T-helper 1 cell (primary cell): ENCODE results near the gene GALNTL6.

ENCODE experiments used
- DNase-seq, 5 donors: peaks; one replicate each; pipeline ENCODE4 v3.0.0-alpha.2; 2012 to 2020

GALNTL6 gene

GRCh38 chr4:172584816-172585215 is 771.6 kb downstream of the GALNTL6 start:
- no peak for DNase-seq

GRCh38 chr4:172596206-172596605 is 783.0 kb downstream of the GALNTL6 start:
- no peak for DNase-seq

- no peak for DNase-seq
These were observed 786.4 kb downstream of the GALNTL6 start for GRCh38 chr4:172599554-172599953.

- DNase-seq, result no peak
These were observed 788.0 kb downstream of the GALNTL6 start for GRCh38 chr4:172601195-172601594.

- no peak for DNase-seq
These were observed 806.0 kb downstream of the GALNTL6 start for GRCh38 chr4:172619218-172619617.

GRCh38 chr4:172619798-172620197 is 806.6 kb downstream of the GALNTL6 start:
- no peak for DNase-seq

- no peak for DNase-seq
These were observed 815.1 kb downstream of the GALNTL6 start for GRCh38 chr4:172628263-172628662.

GRCh38 chr4:172630280-172630679 is 817.1 kb downstream of the GALNTL6 start:
- no peak for DNase-seq

- no peak for DNase-seq
These were observed 818.6 kb downstream of the GALNTL6 start for GRCh38 chr4:172631832-172632231.

- DNase-seq, result no peak
These were observed 835.3 kb downstream of the GALNTL6 start for GRCh38 chr4:172648471-172648870.

- DNase-seq, result no peak
These were observed 835.9 kb downstream of the GALNTL6 start for GRCh38 chr4:172649143-172649542.

GRCh38 chr4:172650758-172651530 is 837.7 kb downstream of the GALNTL6 start:
- DNase-seq, result no peak

GRCh38 chr4:172651961-172652360 is 838.8 kb downstream of the GALNTL6 start:
- no peak for DNase-seq

GRCh38 chr4:172652369-172652768 is 839.2 kb downstream of the GALNTL6 start:
- DNase-seq, result no peak

GRCh38 chr4:172653676-172654075 is 840.5 kb downstream of the GALNTL6 start:
- DNase-seq, result no peak

- no peak for DNase-seq
These were observed 841.3 kb downstream of the GALNTL6 start for GRCh38 chr4:172654457-172654856.

- DNase-seq, result no peak
These were observed 842.9 kb downstream of the GALNTL6 start for GRCh38 chr4:172656055-172656454.

GRCh38 chr4:172657081-172657480 is 843.9 kb downstream of the GALNTL6 start:
- no peak for DNase-seq

- DNase-seq, result no peak
These were observed 847.0 kb downstream of the GALNTL6 start for GRCh38 chr4:172660251-172660650.

GRCh38 chr4:172662113-172662512 is 848.9 kb downstream of the GALNTL6 start:
- DNase-seq, result no peak

GRCh38 chr4:172666711-172667368 is 853.6 kb downstream of the GALNTL6 start:
- DNase-seq, result no peak

GRCh38 chr4:172674811-172675210 is 861.6 kb downstream of the GALNTL6 start:
- no peak for DNase-seq

- no peak for DNase-seq
These were observed 862.0 kb downstream of the GALNTL6 start for GRCh38 chr4:172675232-172675631.

GRCh38 chr4:172680691-172681090 is 867.5 kb downstream of the GALNTL6 start:
- DNase-seq, result no peak
